HEK293 (cell line): ENCODE data around the gene CKB.

Experiments used
- CTCF ChIA-PET: fragments of 350-600 bp; formaldehyde crosslinking; extraction: SDS; loops from one replicate; lab custom pipeline; 2021; ENCODE audit warnings: antibody characterized with exemption; lab: Yijun Ruan, JAX
- POLR2A ChIA-PET: fragments of 300-600 bp; formaldehyde crosslinking; extraction: SDS; loops from one replicate; lab custom pipeline; 2020; ENCODE audit warnings: antibody characterized with exemption, inconsistent platforms; lab: Yijun Ruan, JAX
- H3K27ac ChIP-seq: fragments of 200-500 bp; sonication (Bioruptor generic); 2 replicates; pipeline ENCODE4 v1.5.1; 2014; ENCODE audit warnings: low read depth, low read length, control low read depth, inconsistent platforms; ENCODE audit errors: extremely low read depth
- H3K36me3 ChIP-seq, 2 experiments: fragments of 200-500 bp in 1 of 2; sonication (Bioruptor generic) in 1 of 2; 1 replicate in 1 of 2; 2 replicates in 1 of 2; pipeline ENCODE4 v1.5.1; 2014 to 2017; ENCODE audit warnings: inconsistent platforms in 2 of 2, low read length in 2 of 2; ENCODE audit not compliant: control insufficient read depth in 2 of 2, insufficient read depth in 1 of 2
- H3K4me1 ChIP-seq: fragments of 200-500 bp; sonication (Bioruptor generic); 2 replicates; pipeline ENCODE4 v1.5.1; 2014; ENCODE audit warnings: mild to moderate bottlenecking, low read length, inconsistent platforms; ENCODE audit not compliant: control insufficient read depth, insufficient read depth
- H3K4me3 ChIP-seq: 2 replicates; pipeline ENCODE4 v1.5.1; 2011; ENCODE audit warnings: low read depth, mild to moderate bottlenecking, control low read depth, low read length, moderate library complexity
- H3K9me3 ChIP-seq: fragments of 200-500 bp; sonication (Bioruptor generic); 2 replicates; pipeline ENCODE4 v1.5.1; 2014; ENCODE audit warnings: low read depth, low read length, inconsistent platforms; ENCODE audit not compliant: control insufficient read depth, insufficient read depth
- GLIS2 ChIP-seq: fragments of 450-650 bp; formaldehyde crosslinking; IDR thresholded peaks from 2 replicates; pipeline ENCODE4 v1.5.1; 2016; ENCODE audit warnings: missing biosample characterization, missing genetic modification characterization
- HIC1 ChIP-seq: fragments of 450-650 bp; formaldehyde crosslinking; IDR thresholded peaks from 2 replicates; pipeline ENCODE4 v1.5.1; 2016; ENCODE audit warnings: missing biosample characterization, missing genetic modification characterization
- IKZF3 ChIP-seq: fragments of 450-650 bp; IDR thresholded peaks from 2 replicates; pipeline ENCODE4 v1.5.0; 2018; ENCODE audit warnings: missing biosample characterization, mild to moderate bottlenecking, missing genetic modification characterization, moderate library complexity
- KLF17 ChIP-seq: fragments of 450-650 bp; formaldehyde crosslinking; IDR thresholded peaks from 2 replicates; pipeline ENCODE4 v1.5.1; 2016; ENCODE audit warnings: missing biosample characterization, missing genetic modification characterization
- OSR2 ChIP-seq: fragments of 450-650 bp; formaldehyde crosslinking; IDR thresholded peaks from 2 replicates; pipeline ENCODE4 v1.5.1; 2016; ENCODE audit warnings: missing biosample characterization, missing genetic modification characterization
- RBAK ChIP-seq: fragments of 450-650 bp; formaldehyde crosslinking; IDR thresholded peaks from 2 replicates; pipeline ENCODE4 v1.5.1; 2016; ENCODE audit warnings: missing biosample characterization, missing genetic modification characterization
- SETDB1 ChIP-seq: IDR thresholded peaks from one replicate; pipeline ENCODE4 v1.6.1; 2017; ENCODE audit warnings: mild to moderate bottlenecking, low read length, moderate library complexity, mixed read lengths; ENCODE audit not compliant: insufficient read length
- SP2 ChIP-seq: fragments of 450-650 bp; formaldehyde crosslinking; IDR thresholded peaks from 2 replicates; pipeline ENCODE4 v1.5.1; 2016; ENCODE audit warnings: missing biosample characterization, missing genetic modification characterization
- WT1 ChIP-seq: fragments of 450-650 bp; formaldehyde crosslinking; IDR thresholded peaks from 2 replicates; pipeline ENCODE4 v1.5.1; 2016; ENCODE audit warnings: missing biosample characterization, missing genetic modification characterization
- ZBTB20 ChIP-seq: fragments of 450-650 bp; formaldehyde crosslinking; IDR thresholded peaks from 2 replicates; pipeline ENCODE4 v1.5.1; 2016; ENCODE audit warnings: missing biosample characterization, missing genetic modification characterization
- ZIC2 ChIP-seq: fragments of 450-650 bp; formaldehyde crosslinking; IDR thresholded peaks from 2 replicates; pipeline ENCODE4 v1.5.1; 2016; ENCODE audit warnings: missing biosample characterization, missing genetic modification characterization
- ZNF202 ChIP-seq: fragments of 450-650 bp; formaldehyde crosslinking; IDR thresholded peaks from 2 replicates; pipeline ENCODE4 v1.5.1; 2016; ENCODE audit warnings: missing biosample characterization, missing genetic modification characterization, borderline replicate concordance
- ZNF214 ChIP-seq: fragments of 450-650 bp; formaldehyde crosslinking; IDR thresholded peaks from 2 replicates; pipeline ENCODE4 v1.5.1; 2017; ENCODE audit warnings: missing biosample characterization, mild to moderate bottlenecking, missing genetic modification characterization, borderline replicate concordance
- ZNF221 ChIP-seq: fragments of 450-650 bp; formaldehyde crosslinking; IDR thresholded peaks from 2 replicates; pipeline ENCODE4 v1.5.1; 2017; ENCODE audit warnings: missing biosample characterization, missing genetic modification characterization, borderline replicate concordance
- ZNF223 ChIP-seq: fragments of 450-650 bp; formaldehyde crosslinking; IDR thresholded peaks from 2 replicates; pipeline ENCODE4 v1.5.1; 2016; ENCODE audit warnings: missing biosample characterization, missing genetic modification characterization
- ZNF248 ChIP-seq: fragments of 450-650 bp; formaldehyde crosslinking; IDR thresholded peaks from 2 replicates; pipeline ENCODE4 v1.5.1; 2017; ENCODE audit warnings: missing biosample characterization, missing genetic modification characterization
- ZNF423 ChIP-seq: fragments of 450-650 bp; formaldehyde crosslinking; IDR thresholded peaks from 2 replicates; pipeline ENCODE4 v1.5.1; 2016; ENCODE audit warnings: missing biosample characterization, missing genetic modification characterization
- ZNF521 ChIP-seq: fragments of 450-650 bp; formaldehyde crosslinking; IDR thresholded peaks from 2 replicates; pipeline ENCODE4 v1.5.1; 2017; ENCODE audit warnings: missing biosample characterization, mild to moderate bottlenecking, missing genetic modification characterization
- ZNF561 ChIP-seq: fragments of 450-650 bp; IDR thresholded peaks from 2 replicates; pipeline ENCODE4 v1.5.1; 2018; ENCODE audit warnings: missing biosample characterization, missing genetic modification characterization, borderline replicate concordance
- ZNF660 ChIP-seq: fragments of 450-650 bp; IDR thresholded peaks from 2 replicates; pipeline ENCODE4 v1.5.1; 2018; ENCODE audit warnings: missing biosample characterization, mild to moderate bottlenecking, missing genetic modification characterization
- ZNF692 ChIP-seq: fragments of 450-650 bp; formaldehyde crosslinking; IDR thresholded peaks from 2 replicates; pipeline ENCODE4 v1.5.1; 2016; ENCODE audit warnings: missing biosample characterization, missing genetic modification characterization
- ZNF76 ChIP-seq: fragments of 450-650 bp; formaldehyde crosslinking; IDR thresholded peaks from 2 replicates; pipeline ENCODE4; 2016; ENCODE audit warnings: low read depth, missing biosample characterization, missing genetic modification characterization, borderline replicate concordance
- TF ChIP-seq, protein P1 (sequence below): fragments of 450-650 bp; formaldehyde crosslinking; IDR thresholded peaks from 2 replicates; pipeline ENCODE4 v1.5.1; 2016; ENCODE audit warnings: missing biosample characterization, missing genetic modification characterization, low read depth
- TF ChIP-seq, protein P2 (sequence below): fragments of 450-650 bp; formaldehyde crosslinking; IDR thresholded peaks from 2 replicates; pipeline ENCODE4 v1.5.1; 2017; ENCODE audit warnings: missing biosample characterization, missing genetic modification characterization

CKB gene

GRCh38 chr14:103518422-103519042, 4.1 kb downstream of the CKB start (continued):
- TF ChIP-seq ZNF660 (tag by site-specific recombination) (peak; percentile 49; the same call in 1 of the 2 replicates), ZNF76 (tag by site-specific recombination) (no peak), RBAK (tag by site-specific recombination) (no peak), IKZF3 (peak; percentile 87), ZNF423 (tag by site-specific recombination) (peak; percentile 96), GLIS2 (tag by site-specific recombination) (peak; percentile 82), SETDB1 (no peak), SP2 (tag by site-specific recombination) (no peak), OSR2 (tag by site-specific recombination) (no peak), WT1 (tag by site-specific recombination) (no peak), ZNF248 (tag by site-specific recombination) (no peak), ZNF561 (tag by site-specific recombination) (no peak), ZNF221 (tag by site-specific recombination) (no peak), ZNF223 (tag by site-specific recombination) (no peak), KLF17 (tag by site-specific recombination) (no peak)
- TF ChIP-seq, protein P1, sequence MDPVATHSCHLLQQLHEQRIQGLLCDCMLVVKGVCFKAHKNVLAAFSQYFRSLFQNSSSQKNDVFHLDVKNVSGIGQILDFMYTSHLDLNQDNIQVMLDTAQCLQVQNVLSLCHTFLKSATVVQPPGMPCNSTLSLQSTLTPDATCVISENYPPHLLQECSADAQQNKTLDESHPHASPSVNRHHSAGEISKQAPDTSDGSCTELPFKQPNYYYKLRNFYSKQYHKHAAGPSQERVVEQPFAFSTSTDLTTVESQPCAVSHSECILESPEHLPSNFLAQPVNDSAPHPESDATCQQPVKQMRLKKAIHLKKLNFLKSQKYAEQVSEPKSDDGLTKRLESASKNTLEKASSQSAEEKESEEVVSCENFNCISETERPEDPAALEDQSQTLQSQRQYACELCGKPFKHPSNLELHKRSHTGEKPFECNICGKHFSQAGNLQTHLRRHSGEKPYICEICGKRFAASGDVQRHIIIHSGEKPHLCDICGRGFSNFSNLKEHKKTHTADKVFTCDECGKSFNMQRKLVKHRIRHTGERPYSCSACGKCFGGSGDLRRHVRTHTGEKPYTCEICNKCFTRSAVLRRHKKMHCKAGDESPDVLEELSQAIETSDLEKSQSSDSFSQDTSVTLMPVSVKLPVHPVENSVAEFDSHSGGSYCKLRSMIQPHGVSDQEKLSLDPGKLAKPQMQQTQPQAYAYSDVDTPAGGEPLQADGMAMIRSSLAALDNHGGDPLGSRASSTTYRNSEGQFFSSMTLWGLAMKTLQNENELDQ: no peak
- TF ChIP-seq, protein P2, sequence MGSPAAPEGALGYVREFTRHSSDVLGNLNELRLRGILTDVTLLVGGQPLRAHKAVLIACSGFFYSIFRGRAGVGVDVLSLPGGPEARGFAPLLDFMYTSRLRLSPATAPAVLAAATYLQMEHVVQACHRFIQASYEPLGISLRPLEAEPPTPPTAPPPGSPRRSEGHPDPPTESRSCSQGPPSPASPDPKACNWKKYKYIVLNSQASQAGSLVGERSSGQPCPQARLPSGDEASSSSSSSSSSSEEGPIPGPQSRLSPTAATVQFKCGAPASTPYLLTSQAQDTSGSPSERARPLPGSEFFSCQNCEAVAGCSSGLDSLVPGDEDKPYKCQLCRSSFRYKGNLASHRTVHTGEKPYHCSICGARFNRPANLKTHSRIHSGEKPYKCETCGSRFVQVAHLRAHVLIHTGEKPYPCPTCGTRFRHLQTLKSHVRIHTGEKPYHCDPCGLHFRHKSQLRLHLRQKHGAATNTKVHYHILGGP (tag by site-specific recombination): no peak
- TF ChIP-seq, all 188 proteins: peak for 33

DNA sequence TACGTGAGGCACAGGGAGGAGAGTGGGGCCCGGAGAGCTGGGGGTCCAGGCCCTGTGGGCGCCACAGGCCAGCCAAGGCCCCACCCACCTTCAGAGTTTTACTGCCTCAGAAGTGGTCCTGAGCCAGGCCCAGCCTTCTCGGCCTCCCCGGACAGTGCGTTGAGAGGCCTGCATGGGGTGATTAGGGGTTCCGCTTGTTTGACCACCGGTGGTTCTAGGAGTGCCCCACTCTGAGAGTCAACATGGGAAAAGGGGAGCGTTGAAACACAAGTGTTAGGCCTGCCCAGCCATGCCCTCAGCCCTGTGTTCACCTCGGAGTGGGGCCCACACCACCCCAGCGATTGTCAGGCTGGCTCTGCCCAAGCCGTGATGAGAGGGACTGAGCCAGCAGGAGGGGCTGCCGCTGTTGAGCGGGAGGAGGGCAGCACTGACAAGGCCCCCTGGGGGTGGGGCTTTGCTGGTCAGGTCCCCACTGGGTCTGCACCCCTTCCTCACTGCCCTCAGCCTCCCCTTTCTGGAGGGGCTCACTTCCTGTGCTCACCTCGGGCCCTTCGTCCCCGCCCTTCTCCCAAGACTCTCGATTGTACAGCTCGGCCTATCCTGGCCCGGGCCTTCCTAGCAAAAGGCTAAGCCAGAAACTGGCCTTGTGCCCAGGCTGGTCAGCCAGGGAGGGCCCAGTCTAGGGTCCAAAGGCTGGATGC, 4.8 kb downstream of the CKB start:
- Histone ChIP-seq H3K4me1 (peaks cover 15% of the 10 kb centered on the region), H3K36me3 (peaks cover 0 to 33% of the 10 kb centered on the region in 2 experiments; a peak in 1 of 3 replicates), H3K9me3 (no peaks in the 10 kb centered on the region), H3K4me3 (no peak overlapping the region), H3K27ac (peak overlapping the region; percentile 34; the same call in 1 of the 2 replicates)
- CTCF ChIA-PET: interaction anchor here (0.7 to 3.9 kb wide), 20 partner anchors 10 to 387 kb away, joined by 3 to 48 read pairs (median 4); partner anchors contain the start of gene TRMT61A
- POLR2A ChIA-PET: interaction anchor here (0.6 to 2.7 kb wide), 11 partner anchors 9 to 845 kb away, joined by 3 to 24 read pairs (median 5); partner anchors contain the start of gene TRMT61A
- TF ChIP-seq ZNF521: no peak
- TF ChIP-seq ZBTB20: no peak
- peak; percentile 99 for TF ChIP-seq ZNF692
- TF ChIP-seq ZIC2 (tag by site-specific recombination): peak; percentile 24
- no peak for TF ChIP-seq ZNF202
- peak; percentile 42; the same call in 1 of the 2 replicates for TF ChIP-seq HIC1
- no peak for TF ChIP-seq ZNF214 (tag by site-specific recombination)
